AG04450 (cell line): ENCODE results near the gene KTN1. TPM values are rescaled to one million over a fixed set of nuclear protein-coding genes. Genes with fewer than 3 reads are reported as not detected.

ENCODE experiments used
- CTCF ChIA-PET: fragments of 300-600, 350-600 bp; formaldehyde crosslinking; extraction: SDS; loops from one replicate; lab custom pipeline; 2022; ENCODE audit warnings: antibody characterized with exemption, inconsistent platforms; lab: Charles Lee
- POLR2A ChIA-PET: fragments of 350-600 bp; formaldehyde crosslinking; extraction: SDS; loops from one replicate; lab custom pipeline; 2021; ENCODE audit warnings: antibody characterized with exemption, inconsistent platforms; lab: Yijun Ruan, JAX
- DNase-seq: peaks from one replicate; pipeline ENCODE4 v3.0.0-alpha.2; 2011; ENCODE audit warnings: low read depth, low spot score
- H3K27ac ChIP-seq: one replicate; pipeline ENCODE4 v1.5.1; 2012; ENCODE audit warnings: low read depth, low read length, control low read depth
- H3K27me3 ChIP-seq: one replicate; pipeline ENCODE4 v1.6.0; 2012; ENCODE audit warnings: low read length; ENCODE audit not compliant: control insufficient read depth, insufficient read depth
- H3K4me3 ChIP-seq: 2 replicates; pipeline ENCODE4 v1.5.1; 2011; ENCODE audit warnings: mild to moderate bottlenecking, low read depth, low read length, control low read depth
- H3K9me3 ChIP-seq: 2 replicates; pipeline ENCODE4 v1.5.1; 2012; ENCODE audit warnings: low read length; ENCODE audit not compliant: control insufficient read depth, insufficient read depth
- polyA plus RNA-seq: library from polyadenylated mRNA; depleted of rRNA; stranded (reverse); fragments of >200 nt; gene quantifications from 2 replicates; pipeline ENCODE4 v1.2.3, GENCODE V29; 2011
- TF ChIP-seq, protein P1 (sequence below): IDR thresholded peaks from 2 replicates; pipeline ENCODE4 v1.5.1; 2011; ENCODE audit warnings: low read depth, low read length, control low read depth, inconsistent platforms

KTN1 gene
- polyA plus RNA-seq, 1 experiment: 129 TPM

DNA sequence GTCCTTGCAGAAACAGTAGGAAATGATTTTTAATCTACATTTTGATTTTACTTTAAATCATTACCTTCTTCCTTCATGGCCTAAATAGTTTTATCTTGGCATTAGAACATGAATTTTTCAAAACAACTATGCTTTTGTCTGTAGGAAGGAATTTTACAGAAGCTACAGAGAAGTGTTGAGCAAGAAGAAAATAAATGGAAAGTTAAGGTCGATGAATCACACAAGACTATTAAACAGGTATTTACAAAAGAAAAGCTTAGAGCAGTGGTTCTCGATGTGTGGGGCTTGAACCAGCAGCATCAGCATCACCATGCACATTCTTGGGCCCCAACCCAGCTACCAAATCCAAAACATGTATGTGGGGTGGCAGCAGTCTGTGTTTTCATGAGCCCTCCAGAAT is 91.6 kb downstream of the KTN1 start:
- Histone ChIP-seq H3K4me3 (no peak overlapping the region), H3K27ac (no peak overlapping the region), H3K9me3 (no peaks in the 10 kb centered on the region), H3K27me3 (no peaks in the 10 kb centered on the region)
- ChIA-PET CTCF (interaction anchor here (0.8 to 2.2 kb wide), 4 partner anchors 225 to 803 kb away, joined by 3 to 9 read pairs (median 4); no protein-coding TSS in a partner anchor), POLR2A (no interaction called here)
- no peak for DNase-seq
- TF ChIP-seq, protein P1, sequence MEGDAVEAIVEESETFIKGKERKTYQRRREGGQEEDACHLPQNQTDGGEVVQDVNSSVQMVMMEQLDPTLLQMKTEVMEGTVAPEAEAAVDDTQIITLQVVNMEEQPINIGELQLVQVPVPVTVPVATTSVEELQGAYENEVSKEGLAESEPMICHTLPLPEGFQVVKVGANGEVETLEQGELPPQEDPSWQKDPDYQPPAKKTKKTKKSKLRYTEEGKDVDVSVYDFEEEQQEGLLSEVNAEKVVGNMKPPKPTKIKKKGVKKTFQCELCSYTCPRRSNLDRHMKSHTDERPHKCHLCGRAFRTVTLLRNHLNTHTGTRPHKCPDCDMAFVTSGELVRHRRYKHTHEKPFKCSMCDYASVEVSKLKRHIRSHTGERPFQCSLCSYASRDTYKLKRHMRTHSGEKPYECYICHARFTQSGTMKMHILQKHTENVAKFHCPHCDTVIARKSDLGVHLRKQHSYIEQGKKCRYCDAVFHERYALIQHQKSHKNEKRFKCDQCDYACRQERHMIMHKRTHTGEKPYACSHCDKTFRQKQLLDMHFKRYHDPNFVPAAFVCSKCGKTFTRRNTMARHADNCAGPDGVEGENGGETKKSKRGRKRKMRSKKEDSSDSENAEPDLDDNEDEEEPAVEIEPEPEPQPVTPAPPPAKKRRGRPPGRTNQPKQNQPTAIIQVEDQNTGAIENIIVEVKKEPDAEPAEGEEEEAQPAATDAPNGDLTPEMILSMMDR: no peak

DNA sequence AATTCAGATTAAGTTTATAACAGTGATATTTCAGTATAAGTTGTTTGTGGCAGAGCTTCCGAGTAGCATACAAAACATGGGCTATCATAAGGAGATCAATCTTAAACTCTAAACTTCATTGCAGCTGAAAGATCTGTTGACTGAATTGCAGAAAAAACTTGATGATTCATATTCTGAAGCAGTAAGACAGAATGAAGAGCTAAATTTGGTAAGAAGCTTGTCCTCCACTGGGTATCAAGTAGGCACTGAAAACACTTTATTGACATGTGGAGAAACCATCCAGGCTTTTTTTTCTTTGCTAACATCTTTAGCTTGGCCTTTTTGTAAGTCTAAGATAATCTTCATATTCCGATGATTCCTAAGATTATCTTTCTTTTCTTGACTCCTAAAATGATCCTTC is 93.0 kb downstream of the KTN1 start:
- ChIA-PET POLR2A (no interaction called here), CTCF (interaction anchor here (1.2 to 2.2 kb wide), 3 partner anchors 15 to 801 kb away, joined by 3 to 9 read pairs (median 5); no protein-coding TSS in a partner anchor)
- Histone ChIP-seq H3K27me3 (no peaks in the 10 kb centered on the region), H3K27ac (no peak overlapping the region), H3K9me3 (no peaks in the 10 kb centered on the region), H3K4me3 (no peak overlapping the region)
- no peak for DNase-seq
- TF ChIP-seq, protein P1: no peak

DNA sequence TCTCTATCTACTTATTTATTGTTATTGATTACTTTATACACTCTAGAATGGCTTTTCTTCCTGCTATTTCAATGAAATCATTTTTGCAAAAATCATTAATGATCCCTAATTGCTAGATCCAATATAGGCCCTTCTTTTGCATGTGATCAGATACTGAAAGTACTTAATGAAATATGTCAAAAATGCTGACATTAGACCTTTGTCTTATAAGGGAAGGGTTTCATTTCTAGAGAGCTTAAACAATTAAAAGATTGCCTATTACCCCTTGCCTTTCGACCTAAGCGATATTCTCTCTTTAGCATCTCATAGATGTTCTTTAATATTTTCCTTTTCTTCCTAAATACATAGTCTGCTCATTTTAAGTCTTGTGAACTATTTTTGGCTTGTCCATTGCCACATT is 101.1 kb downstream of the KTN1 start:
- TF ChIP-seq, protein P1: no peak
- Histone ChIP-seq H3K4me3 (no peak overlapping the region), H3K27ac (no peak overlapping the region), H3K27me3 (no peaks in the 10 kb centered on the region), H3K9me3 (no peaks in the 10 kb centered on the region)
- POLR2A ChIA-PET: no interaction called here
- no peak for DNase-seq
- CTCF ChIA-PET: interaction anchor here (0.6 to 3.3 kb wide), 4 partner anchors 9 to 793 kb away, joined by 3 to 15 read pairs (median 6); no protein-coding TSS in a partner anchor

DNA sequence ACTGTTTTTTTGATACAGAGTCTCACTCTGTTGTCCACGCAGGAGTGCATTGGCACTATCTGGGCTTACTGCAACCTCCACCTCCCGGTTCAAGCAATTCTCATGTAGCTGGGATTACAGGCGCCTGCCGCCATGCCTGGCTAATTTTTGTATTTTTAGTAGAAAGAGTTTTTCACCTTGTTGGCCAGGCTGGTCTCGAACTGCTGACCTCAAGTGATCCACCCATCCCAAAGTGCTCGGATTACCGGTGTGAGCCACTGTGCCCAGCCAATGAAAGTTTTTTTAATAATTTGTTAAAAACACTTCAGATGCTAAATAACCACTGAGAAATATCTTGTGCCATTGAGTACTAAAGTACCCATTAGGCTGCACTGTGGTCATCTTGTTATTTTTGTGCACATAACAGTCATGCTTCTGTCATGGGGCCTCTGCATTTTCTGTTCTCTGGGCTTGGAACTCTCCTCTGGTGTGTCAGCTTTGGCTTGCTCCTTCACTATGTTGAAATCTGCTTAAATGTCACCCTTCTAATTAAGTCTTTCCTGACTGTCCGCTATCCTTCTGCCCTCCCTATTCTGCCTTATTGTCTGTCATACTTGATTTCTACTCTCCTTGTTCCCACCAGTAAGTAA is 105.1 kb downstream of the KTN1 start:
- Histone ChIP-seq H3K27me3 (no peaks in the 10 kb centered on the region), H3K4me3 (no peak overlapping the region), H3K27ac (no peak overlapping the region), H3K9me3 (peaks cover 2% of the 10 kb centered on the region; the same call in 1 of the 2 replicates)
- ChIA-PET CTCF (interaction anchor here (0.6 to 2.0 kb wide), 3 partner anchors 239 to 790 kb away, joined by 3 to 7 read pairs (median 4); no protein-coding TSS in a partner anchor), POLR2A (no interaction called here)
- TF ChIP-seq, protein P1: no peak
- no peak for DNase-seq

DNA sequence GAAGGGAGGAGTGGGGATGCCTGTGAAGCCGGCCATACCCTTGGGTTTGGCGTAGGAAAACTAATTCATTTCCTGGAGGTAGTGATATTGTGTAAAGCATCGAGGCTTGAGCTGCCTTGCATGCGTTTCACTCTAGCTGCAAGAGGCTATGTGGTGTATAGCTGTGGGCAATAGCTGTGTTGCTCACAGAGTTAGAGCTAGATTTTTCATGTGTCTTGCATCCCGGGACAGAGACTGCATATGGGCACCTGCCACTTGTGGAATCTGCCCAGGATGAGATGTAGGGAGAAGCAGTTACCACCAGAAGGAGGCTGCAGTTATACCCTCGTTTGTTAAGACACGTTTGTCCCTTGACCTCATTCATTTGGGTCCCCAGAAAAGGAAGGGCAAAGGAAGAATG is 106.7 kb downstream of the KTN1 start:
- Histone ChIP-seq H3K9me3 (peaks cover 2% of the 10 kb centered on the region; the same call in 1 of the 2 replicates), H3K27ac (no peak overlapping the region), H3K27me3 (no peaks in the 10 kb centered on the region), H3K4me3 (no peak overlapping the region)
- no peak for DNase-seq
- POLR2A ChIA-PET: no interaction called here
- CTCF ChIA-PET: interaction anchor here (1.2 kb wide), 2 partner anchors 8 to 787 kb away, joined by 3 read pairs; no protein-coding TSS in a partner anchor
- TF ChIP-seq, protein P1: no peak
